OCI-M2 (cell line): ENCODE results near the gene KRT8.
"Not testable (repeated sequence)": the region's sequence is repeated elsewhere in the genome, so short reads cannot be mapped to it uniquely, and the experiment has no call there.

Experiments used
- DNase-seq: peaks from one replicate; lab custom pipeline; 2025; ENCODE audit not compliant: unreplicated experiment; lab: John Stamatoyannopoulos, UW

The KRT8 gene

GRCh38 chr12:52876372-52876771 is 28.5 kb downstream of the KRT8 start:
- no peak for DNase-seq

GRCh38 chr12:52874573-52875435 is 30.1 kb downstream of the KRT8 start:
- DNase-seq, result no peak

GRCh38 chr12:52873832-52874572 is 30.9 kb downstream of the KRT8 start:
- DNase-seq, result no peak

GRCh38 chr12:52873513-52873831 is 31.4 kb downstream of the KRT8 start:
- DNase-seq, result no peak

GRCh38 chr12:52872644-52873389 is 32.1 kb downstream of the KRT8 start:
- DNase-seq, result no peak

DNA sequence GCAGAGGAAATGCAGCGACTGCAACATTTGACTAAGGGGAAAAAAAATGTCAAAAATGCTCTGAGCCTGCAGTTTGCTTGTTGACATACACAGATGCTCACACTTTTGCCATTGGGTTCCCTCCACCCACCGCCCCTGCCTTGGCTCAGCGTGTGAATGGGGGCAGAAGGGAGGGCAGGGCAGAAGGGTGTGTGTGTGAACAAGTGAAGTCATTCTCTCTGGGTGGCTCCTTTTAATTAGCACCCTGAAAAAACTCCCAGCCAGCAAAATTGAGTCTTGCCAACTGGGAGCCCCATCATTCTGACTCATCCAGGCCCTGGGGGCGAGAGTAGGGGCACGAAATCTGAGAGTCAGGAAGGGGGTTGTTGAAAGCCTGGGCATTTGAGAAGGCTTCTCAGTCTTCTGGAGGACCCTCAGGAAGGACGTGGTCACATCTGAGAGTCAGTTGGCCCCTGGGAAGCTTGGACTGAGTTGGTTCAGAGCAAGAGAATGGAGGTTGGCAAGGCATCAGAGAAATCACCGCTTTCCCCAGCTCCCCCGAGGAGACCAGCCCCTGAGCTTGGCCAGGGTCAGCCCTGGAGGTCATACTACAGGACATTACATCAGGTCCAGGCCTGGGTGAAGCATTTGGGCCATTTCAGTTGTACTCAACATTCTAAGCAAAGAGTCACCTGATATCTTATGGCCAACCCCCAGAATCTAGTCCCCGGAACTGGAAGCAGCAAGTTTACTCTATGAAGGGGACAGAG is 33.4 kb downstream of the KRT8 start:
- DNase-seq, result no peak

GRCh38 chr12:52870361-52871290 is 34.2 kb downstream of the KRT8 start:
- no peak for DNase-seq

DNA sequence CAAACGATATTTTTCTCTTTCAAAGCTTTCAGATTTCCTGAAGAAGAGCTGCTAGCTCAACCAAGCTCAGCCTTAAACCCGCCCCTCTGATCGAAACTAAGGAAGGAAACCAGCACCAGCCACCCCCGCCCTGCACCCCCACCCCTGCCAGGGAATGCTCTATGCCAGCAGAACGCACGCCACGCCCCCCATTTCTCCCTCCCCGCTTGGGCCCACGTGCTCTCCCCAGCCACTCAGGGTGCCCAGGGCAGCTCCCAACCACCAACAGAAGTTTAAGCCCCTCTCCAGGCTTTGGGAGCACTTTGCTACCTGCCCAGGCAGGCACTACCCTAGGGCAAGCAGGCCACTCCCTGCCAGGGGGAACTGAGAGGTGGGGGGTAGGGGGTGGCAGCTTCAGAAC is 37.2 kb downstream of the KRT8 start:
- DNase-seq, result no peak

- no peak for DNase-seq
These were observed 37.7 kb downstream of the KRT8 start for GRCh38 chr12:52867152-52867551.

- no peak for DNase-seq
These were observed 39.6 kb downstream of the KRT8 start for GRCh38 chr12:52865090-52865944.

GRCh38 chr12:52862023-52862422 is 42.9 kb downstream of the KRT8 start:
- no peak for DNase-seq

- no peak for DNase-seq
These were observed 43.4 kb downstream of the KRT8 start for GRCh38 chr12:52861511-52861910.

- DNase-seq, result no peak
These were observed 44.6 kb downstream of the KRT8 start for GRCh38 chr12:52860102-52860823.

GRCh38 chr12:52857500-52857899 is 47.4 kb downstream of the KRT8 start:
- DNase-seq, result no peak

- DNase-seq, result no peak
These were observed 48.1 kb downstream of the KRT8 start for GRCh38 chr12:52856787-52857186.

GRCh38 chr12:52856077-52856476 is 48.8 kb downstream of the KRT8 start:
- DNase-seq, result not testable (repeated sequence)

DNA sequence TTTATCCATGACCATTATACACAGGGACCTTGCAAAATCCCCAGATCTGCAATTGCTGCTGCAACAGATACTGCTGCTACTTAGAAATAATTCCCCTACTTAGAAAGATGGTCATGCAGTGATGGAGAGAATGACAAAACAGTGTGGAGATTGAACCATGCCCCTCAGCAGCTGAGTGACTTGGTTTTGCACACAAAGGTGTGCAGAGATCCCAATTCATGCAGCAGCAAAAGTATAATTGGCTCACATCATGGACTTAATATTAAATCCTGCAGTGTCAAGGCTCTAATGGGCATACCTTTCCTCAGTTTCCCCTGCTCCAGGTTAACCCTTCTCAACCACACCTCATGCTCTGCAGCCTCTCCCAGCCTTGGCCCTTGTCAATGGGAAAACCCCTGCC is 53.1 kb downstream of the KRT8 start:
- no peak for DNase-seq

GRCh38 chr12:52850681-52851080 is 54.2 kb downstream of the KRT8 start:
- no peak for DNase-seq
